HG03159 (cell line): Measurements from ENCODE around the gene C9orf72.
"Not testable (repeated sequence)": the region's sequence is repeated elsewhere in the genome, so short reads cannot be mapped to it uniquely, and the experiment has no call there.

Source experiments
- ATAC-seq: cut with Tn5 transposase; IDR thresholded peaks from one replicate; pipeline ENCODE4 v1.9.1; 2021; ENCODE audit warnings: mild to moderate bottlenecking, moderate library complexity; ENCODE audit not compliant: unreplicated experiment

Gene C9orf72, protein sequence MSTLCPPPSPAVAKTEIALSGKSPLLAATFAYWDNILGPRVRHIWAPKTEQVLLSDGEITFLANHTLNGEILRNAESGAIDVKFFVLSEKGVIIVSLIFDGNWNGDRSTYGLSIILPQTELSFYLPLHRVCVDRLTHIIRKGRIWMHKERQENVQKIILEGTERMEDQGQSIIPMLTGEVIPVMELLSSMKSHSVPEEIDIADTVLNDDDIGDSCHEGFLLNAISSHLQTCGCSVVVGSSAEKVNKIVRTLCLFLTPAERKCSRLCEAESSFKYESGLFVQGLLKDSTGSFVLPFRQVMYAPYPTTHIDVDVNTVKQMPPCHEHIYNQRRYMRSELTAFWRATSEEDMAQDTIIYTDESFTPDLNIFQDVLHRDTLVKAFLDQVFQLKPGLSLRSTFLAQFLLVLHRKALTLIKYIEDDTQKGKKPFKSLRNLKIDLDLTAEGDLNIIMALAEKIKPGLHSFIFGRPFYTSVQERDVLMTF

DNA sequence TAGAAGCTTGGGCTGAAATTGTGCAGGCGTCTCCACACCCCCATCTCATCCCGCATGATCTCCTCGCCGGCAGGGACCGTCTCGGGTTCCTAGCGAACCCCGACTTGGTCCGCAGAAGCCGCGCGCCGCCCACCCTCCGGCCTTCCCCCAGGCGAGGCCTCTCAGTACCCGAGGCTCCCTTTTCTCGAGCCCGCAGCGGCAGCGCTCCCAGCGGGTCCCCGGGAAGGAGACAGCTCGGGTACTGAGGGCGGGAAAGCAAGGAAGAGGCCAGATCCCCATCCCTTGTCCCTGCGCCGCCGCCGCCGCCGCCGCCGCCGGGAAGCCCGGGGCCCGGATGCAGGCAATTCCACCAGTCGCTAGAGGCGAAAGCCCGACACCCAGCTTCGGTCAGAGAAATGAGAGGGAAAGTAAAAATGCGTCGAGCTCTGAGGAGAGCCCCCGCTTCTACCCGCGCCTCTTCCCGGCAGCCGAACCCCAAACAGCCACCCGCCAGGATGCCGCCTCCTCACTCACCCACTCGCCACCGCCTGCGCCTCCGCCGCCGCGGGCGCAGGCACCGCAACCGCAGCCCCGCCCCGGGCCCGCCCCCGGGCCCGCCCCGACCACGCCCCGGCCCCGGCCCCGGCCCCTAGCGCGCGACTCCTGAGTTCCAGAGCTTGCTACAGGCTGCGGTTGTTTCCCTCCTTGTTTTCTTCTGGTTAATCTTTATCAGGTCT lies at the start of gene C9orf72:
C9orf72 (minus strand) TSS at position 564 of the 716 bp plus-strand sequence. CDS start 6,361 bp downstream, outside the sequence.
- ATAC-seq = peak; percentile 65

DNA sequence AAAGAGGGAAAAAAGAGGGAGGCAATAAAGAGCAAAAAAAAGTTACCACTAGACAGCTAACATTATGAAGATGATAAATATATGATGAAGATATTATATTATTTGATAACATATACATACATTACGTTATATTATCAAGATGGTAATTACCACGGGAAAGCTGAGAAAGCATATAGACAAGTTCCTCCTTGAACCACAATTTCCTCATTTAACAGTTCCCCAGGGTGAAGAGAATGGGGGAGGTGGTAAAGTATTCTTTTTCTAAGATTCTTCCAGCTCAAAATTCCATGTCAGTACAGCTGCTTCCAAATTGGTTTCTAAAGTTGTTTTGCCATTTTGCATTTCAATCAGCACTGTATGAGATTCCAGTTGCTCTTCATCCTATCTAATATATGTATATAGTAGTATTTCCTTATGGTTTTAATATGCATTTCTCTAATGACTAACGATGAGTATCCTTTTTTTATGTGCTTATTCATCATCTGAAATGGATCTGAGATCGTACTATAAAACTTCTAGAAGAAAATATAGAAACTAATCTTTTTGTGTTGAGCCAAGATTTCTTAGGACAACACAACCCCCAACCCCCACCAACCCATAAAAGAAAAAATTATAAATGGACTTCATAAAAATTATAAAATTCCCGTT lies 49.5 kb upstream of the C9orf72 start:
- ATAC-seq = no peak

DNA sequence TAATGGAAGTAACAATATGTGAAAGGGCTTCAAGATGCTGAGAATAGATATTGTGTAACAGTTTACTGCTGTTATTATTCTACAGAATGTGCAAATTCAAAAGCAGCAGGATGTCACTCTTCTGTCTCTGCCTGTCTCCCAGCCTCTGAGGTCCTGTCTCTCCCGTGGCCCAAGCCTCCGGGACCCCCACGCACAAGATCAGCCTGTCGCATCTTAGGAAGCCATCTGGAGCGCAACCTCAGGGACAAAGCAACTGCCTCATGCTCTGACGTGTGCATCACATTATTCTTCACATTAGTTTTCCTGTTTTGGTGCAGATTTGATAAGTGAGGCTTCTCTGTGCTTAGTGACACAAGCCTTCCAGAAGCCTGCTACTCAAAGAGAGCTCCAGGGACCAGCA lies 46.5 kb upstream of the C9orf72 start:
- no peak for ATAC-seq

DNA sequence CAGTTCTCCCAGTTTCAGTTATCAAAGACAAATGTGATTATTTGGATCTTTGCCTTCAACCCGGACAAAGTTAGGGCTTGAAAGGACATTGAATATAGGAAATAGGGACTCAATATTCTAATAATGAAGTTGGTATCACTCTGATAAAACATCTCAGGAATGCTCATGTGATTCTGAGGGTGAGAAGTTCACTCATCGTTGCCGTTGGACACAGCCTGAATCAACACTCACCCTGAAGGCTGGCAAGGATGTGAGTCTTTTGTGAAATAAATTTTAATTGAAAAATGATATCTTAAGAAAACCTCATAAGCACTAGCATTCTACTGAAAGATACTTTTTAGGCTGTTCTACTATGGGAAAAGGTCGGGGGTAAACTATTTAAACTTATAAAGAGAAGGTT lies 44.8 kb upstream of the C9orf72 start:
- ATAC-seq = no peak

DNA sequence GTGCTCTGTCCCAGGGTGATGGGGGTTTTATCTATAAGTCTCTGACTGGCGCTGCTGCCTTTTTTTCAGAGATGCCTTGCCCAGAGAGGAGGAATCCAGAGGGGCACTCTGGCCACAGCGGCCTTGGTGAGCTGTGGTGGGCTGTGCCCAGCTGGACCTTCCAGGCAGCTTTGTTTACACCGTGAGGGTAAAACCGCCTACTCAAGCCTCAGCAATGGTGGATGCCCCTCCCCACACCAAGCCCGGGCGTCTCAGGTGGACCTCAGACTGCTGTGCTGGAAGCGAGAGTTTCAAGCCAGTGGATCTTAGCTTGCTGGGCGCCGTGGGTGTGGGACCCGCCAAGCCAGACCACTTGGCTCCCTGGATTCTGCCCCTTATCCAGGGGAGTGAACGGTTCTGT lies 41.3 kb upstream of the C9orf72 start:
- no peak for ATAC-seq

DNA sequence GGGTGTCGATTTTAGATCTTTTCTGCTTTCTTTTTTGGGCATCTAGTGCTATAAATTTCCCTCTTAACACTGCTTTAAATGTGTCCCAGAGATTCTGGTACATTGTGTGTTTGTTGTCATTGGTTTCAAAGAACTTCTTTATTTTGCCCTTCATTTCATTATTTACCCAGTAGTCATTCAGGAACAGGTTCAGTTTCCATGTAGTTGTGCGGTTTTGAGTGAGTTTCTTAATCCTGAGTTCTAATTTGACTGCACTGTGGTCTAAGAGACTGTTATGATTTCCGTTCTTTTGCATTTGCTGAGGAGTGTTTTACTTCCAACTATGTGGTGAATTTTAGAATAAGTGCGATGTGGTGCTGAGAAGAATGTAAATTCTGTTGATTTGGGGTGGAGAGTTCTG lies 38.8 kb upstream of the C9orf72 start:
- not testable (repeated sequence) for ATAC-seq

DNA sequence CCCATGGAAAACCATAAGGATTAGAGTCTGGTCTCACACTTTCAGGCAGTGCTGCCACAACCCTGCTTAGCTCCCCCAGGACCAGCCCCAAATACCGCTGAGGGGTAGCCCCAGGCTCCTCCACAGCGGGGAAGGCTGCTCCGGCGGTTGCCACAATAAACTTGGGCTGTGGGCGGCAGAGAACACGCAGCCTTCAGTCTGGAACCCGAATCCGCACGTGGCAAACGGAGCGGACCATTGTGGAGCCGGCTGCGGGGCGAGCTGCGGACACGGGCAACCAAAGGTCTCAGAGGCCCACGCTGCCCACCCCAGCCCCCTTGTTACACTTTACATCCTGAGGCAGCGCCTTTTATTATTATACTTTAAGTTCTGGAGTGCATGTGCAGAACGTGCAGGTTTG lies 37.3 kb upstream of the C9orf72 start:
- ATAC-seq = no peak

DNA sequence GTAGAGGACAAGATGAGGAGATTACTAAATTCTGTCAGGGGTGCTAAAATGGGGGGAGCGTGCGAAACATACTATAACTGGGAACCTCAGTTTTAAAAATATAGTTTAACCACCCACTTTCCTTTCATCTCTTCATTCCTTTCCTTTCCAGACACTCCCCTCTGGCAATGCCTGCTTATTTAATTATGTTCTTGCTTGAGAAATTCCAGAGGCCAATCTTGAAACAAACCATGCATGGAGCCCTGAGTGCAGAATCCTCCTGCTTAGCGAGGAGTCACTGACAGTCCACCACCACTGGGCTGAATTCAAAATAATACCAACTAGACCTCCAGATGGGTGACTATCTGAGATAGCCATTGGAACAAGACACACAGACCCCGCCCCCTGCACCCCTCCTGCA lies 29.7 kb upstream of the C9orf72 start:
- ATAC-seq = no peak

DNA sequence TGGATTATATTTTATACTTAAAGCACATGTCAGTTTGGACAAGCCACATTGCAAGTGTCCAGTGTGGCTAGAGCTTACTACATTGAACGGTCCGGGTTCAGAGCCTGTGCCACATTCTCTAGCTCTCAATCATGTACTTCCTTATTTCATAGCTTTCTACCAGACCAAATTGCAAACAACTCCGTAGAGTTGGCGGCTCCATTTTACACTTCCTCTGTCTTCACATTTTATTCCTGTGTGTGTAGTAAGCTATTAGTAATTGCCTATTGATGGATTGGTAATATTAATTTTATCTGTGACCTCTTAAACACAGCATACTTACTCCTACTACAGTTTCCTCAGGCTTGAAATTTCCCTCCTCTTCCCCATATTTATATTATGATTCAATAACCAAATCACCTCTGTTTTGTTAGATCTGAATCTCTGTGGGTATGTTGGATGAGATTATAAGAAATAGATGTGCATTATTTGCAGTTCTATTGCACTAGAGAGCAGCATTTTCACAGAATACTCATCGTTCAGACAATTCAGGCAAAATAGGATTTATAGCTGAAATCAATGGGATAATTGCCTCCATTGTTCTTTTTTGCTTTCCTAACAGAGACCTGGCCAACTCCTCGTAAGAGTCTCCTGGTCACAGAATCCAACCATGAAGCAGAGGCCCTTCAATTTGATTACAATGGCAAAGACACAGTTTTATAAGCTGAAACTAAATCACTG lies 29.0 kb upstream of the C9orf72 start:
- no peak for ATAC-seq

DNA sequence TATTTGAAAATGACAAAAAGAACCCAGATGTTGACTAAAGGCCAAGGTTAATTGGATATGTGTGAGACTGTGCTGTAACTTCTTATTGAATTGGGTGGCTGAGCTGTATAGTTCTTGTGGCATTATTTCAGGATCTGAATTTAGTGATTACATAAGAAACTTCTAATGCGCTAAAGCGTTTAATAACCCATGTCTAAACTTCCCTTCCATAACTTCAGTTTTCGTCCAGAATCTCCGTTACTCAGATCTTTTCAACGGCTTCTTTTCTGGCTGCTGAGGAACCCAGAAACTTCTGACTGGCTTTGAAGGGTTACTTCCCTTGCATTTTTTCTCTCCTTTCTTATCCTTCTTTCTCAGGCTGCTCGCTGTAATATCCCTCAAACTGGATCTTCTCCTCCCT lies 28.1 kb upstream of the C9orf72 start:
- no peak for ATAC-seq

DNA sequence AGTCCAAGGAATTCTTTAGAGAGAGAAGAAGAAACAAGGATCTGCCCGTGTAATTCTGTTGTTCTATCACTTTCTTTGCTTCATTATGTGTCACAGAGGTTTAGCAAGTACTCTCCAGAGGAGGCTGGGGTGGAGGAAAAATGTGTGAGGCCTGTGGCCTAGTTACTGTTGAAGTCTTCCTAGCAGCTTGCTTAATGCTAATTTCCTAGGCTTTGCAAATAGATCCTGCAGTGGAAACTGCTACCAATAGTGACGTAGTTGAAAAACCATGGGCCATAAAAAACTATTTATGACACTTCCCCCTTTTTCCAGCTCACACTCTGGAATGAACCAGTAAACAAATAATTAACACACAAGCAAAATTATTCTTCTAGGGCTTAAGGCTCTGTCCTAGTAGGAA lies 27.0 kb upstream of the C9orf72 start:
- ATAC-seq = no peak

DNA sequence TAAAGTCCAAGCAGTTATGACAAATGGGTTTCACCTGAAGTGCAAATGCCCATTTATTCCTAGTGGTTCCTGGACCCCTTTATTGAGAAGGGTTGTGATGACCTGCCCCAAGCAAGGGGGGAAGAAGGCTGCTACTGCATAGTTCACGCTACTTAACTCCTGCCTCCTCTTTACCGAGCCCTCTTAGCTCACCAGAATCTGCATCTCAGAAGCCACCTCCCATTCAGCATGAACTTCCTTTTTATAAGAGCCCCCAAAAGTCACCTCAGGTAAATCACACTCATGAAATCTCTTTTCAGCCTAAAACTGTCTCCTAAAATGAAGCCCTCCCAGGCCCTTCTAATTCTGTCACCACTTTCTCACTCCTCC lies 26.6 kb upstream of the C9orf72 start:
- no peak for ATAC-seq

DNA sequence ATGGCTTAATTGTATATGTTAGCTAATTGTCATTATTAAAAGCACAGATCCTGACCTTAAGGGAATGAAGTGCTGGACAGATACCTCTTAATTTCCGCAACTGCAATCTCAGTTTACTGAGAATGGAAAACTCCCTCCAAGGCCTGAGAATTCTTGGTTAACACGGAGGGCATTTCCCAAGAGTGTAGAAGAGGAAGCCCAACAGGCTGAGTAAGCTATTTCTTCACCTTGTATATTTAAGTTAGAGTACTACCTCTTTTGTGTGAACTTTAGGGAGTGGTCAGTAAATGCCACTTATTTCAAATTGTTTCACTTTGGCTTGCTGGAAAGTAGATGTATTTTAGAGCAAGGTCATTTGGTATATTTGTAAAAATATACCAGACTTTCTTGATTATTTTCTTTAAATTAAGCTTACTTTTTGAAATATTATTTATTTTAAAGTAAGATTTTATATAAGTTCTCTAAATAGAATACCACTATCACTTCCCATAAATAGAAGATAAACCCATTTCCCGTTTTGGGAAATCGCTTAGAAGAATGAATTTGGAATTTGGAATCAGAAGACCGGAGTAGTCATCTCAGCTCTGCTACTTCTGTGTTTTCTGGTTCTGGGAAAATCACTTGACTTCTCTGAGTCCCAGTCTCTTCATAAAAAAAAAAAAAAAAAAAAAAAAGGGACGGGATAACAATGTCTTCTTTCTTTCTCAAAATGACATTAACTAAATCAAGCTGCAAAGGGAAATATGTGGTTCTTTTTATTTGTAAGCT lies 26.0 kb upstream of the C9orf72 start:
- ATAC-seq = no peak

DNA sequence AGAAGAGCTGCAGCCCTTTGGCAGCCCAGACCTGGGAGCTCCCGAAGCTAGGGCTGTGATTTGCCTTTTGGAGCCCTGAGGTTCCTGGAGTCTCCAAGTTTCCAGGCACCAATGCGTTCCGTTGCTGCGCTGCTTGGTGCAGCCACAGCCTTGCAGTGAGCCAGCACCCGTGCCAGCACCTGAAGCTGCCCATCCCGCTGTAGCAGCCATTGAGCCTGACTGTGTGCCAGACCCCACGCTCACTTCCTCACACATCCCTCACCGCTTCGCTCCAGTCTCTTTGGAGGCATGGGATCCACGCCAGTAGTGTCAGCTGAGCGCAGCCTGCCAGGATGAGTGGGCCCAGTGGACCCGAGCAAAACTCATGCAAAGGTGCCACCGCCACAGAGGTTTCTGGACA lies 22.5 kb upstream of the C9orf72 start:
- ATAC-seq = no peak

DNA sequence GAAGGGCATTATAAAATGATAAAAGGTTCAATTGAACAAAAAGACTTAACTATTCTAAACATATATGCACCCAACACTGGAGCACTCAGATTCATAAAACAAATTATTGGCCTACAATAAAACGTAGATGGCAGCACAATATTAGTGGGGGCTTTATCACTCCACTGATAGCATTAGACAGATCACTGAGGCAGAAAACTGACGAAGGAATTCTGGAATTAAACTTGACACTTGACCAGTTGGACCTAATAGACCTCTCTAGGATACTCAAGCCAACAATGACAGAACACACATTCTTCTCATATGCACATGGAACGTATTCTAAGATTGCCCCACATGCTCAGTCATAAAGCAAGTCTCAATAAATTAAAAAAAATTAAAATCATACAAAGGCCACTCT lies 18.4 kb upstream of the C9orf72 start:
- no peak for ATAC-seq

DNA sequence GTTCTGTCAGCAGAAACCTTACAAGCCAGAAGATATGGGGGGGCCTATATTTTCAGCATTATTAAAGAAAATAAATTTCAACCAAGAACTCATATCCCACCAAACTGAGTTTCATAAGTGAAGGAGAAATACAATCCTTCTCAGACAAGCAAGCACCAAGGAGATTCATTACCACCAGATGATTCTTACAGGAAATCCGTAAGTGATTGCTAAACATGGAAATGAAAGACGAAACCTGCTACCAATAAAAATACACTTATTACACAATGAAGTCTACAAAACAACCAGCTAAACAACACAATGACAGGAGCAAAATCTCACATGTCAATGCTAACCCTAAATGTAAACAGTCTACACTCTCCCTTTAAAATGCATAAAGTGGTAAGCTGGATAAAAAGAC lies 17.8 kb upstream of the C9orf72 start:
- no peak for ATAC-seq

DNA sequence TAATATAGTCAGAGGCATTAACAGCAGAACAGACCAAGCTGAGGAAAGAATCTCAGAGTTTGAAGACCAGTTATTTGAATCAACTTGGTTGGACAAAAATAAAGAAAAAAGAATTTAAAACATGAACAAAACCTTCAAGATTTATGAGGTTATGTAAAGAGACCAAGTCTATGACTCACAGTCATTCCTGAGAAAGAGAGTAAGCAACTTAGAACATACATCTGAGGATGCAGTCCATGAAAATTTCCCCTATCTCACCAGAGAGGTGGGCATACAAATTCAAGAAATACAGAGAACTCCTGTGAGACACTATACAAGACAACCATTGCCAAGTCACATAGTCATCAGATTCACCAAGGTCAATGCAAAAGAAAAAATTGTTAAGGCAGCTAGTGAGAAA lies 17.4 kb upstream of the C9orf72 start:
- no peak for ATAC-seq

DNA sequence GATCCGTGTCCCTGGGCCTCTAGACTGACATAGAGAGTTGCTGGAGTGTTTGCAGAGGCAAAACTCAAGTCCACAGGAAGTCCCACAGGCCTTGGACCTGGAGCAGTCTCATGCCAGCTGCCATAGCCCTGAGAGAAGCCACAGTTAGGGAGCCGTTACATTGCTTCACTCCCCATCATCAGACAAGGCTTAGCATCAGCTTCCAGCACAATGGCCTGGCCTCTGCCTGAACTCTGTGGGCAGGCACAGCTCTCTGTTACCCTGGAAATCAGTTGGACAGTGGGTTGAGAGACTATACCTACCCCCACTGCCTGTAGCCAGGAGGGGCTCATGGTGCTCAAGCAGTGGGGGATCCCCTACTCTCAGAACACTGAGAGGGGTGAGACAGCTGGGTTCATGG lies 16.2 kb upstream of the C9orf72 start:
- ATAC-seq = no peak

DNA sequence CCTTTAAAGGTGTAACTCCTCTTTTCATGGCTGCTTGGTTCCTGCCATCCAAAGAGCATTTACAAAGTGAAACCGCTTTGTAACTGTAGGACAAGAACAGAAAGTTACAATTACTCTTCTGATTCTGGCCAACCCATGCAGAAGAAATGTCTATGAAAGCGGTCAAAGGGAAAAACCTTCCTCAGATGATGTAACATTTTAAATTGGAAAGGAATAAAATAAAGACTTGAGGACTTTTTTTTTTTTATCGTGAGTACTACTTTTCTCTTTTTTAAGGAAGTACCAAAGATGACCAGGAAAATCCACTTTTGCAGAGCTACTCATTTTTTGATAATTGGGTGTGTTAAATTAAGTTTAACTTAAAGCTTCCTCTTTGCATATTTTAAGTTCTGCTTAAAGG lies 13.0 kb upstream of the C9orf72 start:
- peak; percentile 53 for ATAC-seq

DNA sequence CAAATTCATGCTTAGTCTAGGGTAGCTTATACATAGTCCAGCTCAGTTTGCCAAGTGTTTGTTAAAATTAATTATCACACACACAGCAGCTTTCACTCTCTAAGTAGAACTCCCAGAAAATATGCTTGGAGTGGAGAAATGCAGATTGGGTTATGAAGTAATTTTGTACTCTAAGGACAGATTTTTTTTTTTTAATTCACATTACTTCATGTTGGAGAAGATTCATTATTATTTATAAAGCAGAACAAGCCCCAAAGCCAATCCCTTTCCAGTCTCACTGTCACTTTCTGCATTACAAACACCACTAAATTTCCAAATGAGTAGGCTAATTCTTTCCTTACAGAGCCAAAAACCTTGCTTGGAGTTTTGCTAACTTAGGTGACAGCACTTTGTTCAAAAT lies 11.7 kb upstream of the C9orf72 start:
- ATAC-seq = no peak
